ENCODE results near the gene SUGCT.

DNA sequence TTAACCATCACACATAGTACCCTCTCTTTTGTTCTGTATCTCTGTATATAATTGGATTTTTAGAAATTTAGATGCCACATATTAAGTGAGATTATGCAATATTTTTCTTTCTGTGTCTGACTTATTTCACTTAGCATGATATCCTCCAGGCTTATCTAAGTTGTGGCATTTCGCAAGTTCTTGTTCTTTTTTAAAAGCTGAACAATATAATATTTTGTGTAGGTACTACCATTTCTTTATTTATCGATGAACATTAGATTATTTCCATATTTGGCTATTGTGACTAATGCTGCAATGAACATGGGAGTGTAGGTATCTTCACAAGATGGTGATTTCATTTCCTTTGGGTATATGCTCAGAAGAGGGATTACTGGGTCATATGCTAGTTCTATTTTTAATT lies 295.0 kb downstream of the SUGCT start:
- no peak for TF ChIP-seq NFIC (IDR thresholded peaks at IDR 0.05)
- no peak for TF ChIP-seq YY1 (IDR thresholded peaks at IDR 0.05; ENCODE audit: low read depth)
- TF ChIP-seq, protein P1, sequence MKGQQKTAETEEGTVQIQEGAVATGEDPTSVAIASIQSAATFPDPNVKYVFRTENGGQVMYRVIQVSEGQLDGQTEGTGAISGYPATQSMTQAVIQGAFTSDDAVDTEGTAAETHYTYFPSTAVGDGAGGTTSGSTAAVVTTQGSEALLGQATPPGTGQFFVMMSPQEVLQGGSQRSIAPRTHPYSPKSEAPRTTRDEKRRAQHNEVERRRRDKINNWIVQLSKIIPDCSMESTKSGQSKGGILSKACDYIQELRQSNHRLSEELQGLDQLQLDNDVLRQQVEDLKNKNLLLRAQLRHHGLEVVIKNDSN (IDR thresholded peaks at IDR 0.05), result no peak
- TF ChIP-seq, protein P2, sequence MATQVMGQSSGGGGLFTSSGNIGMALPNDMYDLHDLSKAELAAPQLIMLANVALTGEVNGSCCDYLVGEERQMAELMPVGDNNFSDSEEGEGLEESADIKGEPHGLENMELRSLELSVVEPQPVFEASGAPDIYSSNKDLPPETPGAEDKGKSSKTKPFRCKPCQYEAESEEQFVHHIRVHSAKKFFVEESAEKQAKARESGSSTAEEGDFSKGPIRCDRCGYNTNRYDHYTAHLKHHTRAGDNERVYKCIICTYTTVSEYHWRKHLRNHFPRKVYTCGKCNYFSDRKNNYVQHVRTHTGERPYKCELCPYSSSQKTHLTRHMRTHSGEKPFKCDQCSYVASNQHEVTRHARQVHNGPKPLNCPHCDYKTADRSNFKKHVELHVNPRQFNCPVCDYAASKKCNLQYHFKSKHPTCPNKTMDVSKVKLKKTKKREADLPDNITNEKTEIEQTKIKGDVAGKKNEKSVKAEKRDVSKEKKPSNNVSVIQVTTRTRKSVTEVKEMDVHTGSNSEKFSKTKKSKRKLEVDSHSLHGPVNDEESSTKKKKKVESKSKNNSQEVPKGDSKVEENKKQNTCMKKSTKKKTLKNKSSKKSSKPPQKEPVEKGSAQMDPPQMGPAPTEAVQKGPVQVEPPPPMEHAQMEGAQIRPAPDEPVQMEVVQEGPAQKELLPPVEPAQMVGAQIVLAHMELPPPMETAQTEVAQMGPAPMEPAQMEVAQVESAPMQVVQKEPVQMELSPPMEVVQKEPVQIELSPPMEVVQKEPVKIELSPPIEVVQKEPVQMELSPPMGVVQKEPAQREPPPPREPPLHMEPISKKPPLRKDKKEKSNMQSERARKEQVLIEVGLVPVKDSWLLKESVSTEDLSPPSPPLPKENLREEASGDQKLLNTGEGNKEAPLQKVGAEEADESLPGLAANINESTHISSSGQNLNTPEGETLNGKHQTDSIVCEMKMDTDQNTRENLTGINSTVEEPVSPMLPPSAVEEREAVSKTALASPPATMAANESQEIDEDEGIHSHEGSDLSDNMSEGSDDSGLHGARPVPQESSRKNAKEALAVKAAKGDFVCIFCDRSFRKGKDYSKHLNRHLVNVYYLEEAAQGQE (IDR thresholded peaks at IDR 0.05; ENCODE audit: low read depth), result no peak
- TF ChIP-seq TAF1 (IDR thresholded peaks at IDR 0.05; ENCODE audit: low read depth), result no peak

Data from Ishikawa (cell line).